Retinal pigment epithelial cell (primary cell): ENCODE results near the gene ATXN7L1.

Experiments used
- DNase-seq: peaks from one replicate; pipeline ENCODE4 v3.0.0-alpha.2; 2010; ENCODE audit warnings: low read depth
- H3K4me3 ChIP-seq: 2 replicates; pipeline ENCODE4 v1.5.1; 2011; ENCODE audit warnings: mild to moderate bottlenecking, low read length, control low read depth, moderate library complexity
- CTCF ChIP-seq: conservative IDR thresholded peaks from 2 replicates; pipeline ENCODE4 v1.5.1; 2011; ENCODE audit warnings: low read depth, low read length, control low read depth, inconsistent platforms

Gene ATXN7L1

GRCh38 chr7:105724688-105725087, 151.7 kb downstream of the ATXN7L1 start:
- no peak for DNase-seq
- H3K4me3 ChIP-seq, result no peak overlapping the region
- no peak for TF ChIP-seq CTCF

GRCh38 chr7:105723572-105723971, 152.8 kb downstream of the ATXN7L1 start:
- no peak for TF ChIP-seq CTCF
- H3K4me3 ChIP-seq, result no peak overlapping the region
- no peak for DNase-seq

GRCh38 chr7:105721571-105722104, 154.8 kb downstream of the ATXN7L1 start:
- TF ChIP-seq CTCF, result no peak
- no peak overlapping the region for H3K4me3 ChIP-seq
- DNase-seq, result no peak

- TF ChIP-seq CTCF, result no peak
- H3K4me3 ChIP-seq, result no peak overlapping the region
- no peak for DNase-seq
These were observed 156.5 kb downstream of the ATXN7L1 start for GRCh38 chr7:105719919-105720318.

GRCh38 chr7:105719395-105719794, 157.0 kb downstream of the ATXN7L1 start:
- no peak overlapping the region for H3K4me3 ChIP-seq
- TF ChIP-seq CTCF, result no peak
- DNase-seq, result no peak

- no peak overlapping the region for H3K4me3 ChIP-seq
- DNase-seq, result no peak
- no peak for TF ChIP-seq CTCF
These were observed 157.9 kb downstream of the ATXN7L1 start for GRCh38 chr7:105718511-105718925.

GRCh38 chr7:105715528-105715927, 160.9 kb downstream of the ATXN7L1 start:
- no peak for DNase-seq
- TF ChIP-seq CTCF, result no peak
- no peak overlapping the region for H3K4me3 ChIP-seq
